Amniotic stem cell (primary cell): ENCODE measurements around the gene ADSS1.

Experiments
- DNase-seq: peaks from one replicate; lab custom pipeline; 2025; lab: John Stamatoyannopoulos, UW

The ADSS1 gene

DNA sequence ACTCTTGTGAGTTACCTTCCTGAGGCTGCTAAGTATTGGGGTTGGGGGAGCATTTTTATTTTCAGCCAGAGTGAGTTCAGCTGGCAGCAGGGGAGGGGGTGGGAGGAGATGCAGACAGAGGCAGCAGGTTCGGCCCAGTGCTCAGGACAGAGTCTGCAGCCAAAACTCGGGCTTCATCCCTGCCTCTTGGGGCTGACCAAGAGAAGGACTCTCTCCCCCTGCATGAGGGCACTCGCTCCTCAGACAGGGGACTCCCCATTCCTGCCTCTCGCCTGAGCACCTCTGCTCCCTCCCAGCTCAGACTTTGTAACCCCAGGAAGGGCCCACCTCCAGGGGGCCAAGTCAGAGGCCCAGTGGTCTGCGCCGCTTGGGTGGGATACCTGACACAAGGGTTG, 72.7 kb downstream of the ADSS1 start:
- no peak for DNase-seq
